Epithelial cell of proximal tubule (primary cell): Measurements from ENCODE around the gene RAVER1. TPM values are rescaled to one million over a fixed set of nuclear protein-coding genes. Genes with fewer than 3 reads are reported as not detected.

Source experiments
- DNase-seq: peaks from one replicate; pipeline ENCODE4 v3.0.0-alpha.2; 2011; ENCODE audit warnings: low read depth
- H3K4me3 ChIP-seq: 2 replicates; pipeline ENCODE4 v1.5.1; 2011; ENCODE audit warnings: low read depth, mild to moderate bottlenecking, low read length
- CTCF ChIP-seq: conservative IDR thresholded peaks from 2 replicates; pipeline ENCODE4 v1.5.1; 2012; ENCODE audit warnings: low read depth, mild to moderate bottlenecking, low read length
- total RNA-seq: library from RNA; depleted of rRNA; stranded (reverse); fragments of >200 nt; gene quantifications from 2 replicates; pipeline ENCODE4 v1.2.3, GENCODE V29; 2015

The RAVER1 gene
- total RNA-seq, 1 donor from 2014 or later = 29.5 TPM

GRCh38 chr19:10321417-10321797 lies 11.9 kb downstream of the RAVER1 start:
- DNase-seq = no peak
- TF ChIP-seq CTCF = no peak
- no peak overlapping the region for H3K4me3 ChIP-seq

- no peak overlapping the region for H3K4me3 ChIP-seq
- TF ChIP-seq CTCF = no peak
- no peak for DNase-seq
Observed at GRCh38 chr19:10320602-10321416, 12.5 kb downstream of the RAVER1 start.

- DNase-seq = no peak
- no peak for TF ChIP-seq CTCF
- H3K4me3 ChIP-seq = no peak overlapping the region
Observed at GRCh38 chr19:10318807-10319682, 14.3 kb downstream of the RAVER1 start.

GRCh38 chr19:10317857-10318462 lies 15.4 kb downstream of the RAVER1 start:
- H3K4me3 ChIP-seq = no peak overlapping the region
- no peak for TF ChIP-seq CTCF
- no peak for DNase-seq

GRCh38 chr19:10317045-10317856 lies 16.1 kb downstream of the RAVER1 start:
- no peak for TF ChIP-seq CTCF
- H3K4me3 ChIP-seq = no peak overlapping the region
- no peak for DNase-seq
